GM19452 (cell line): ENCODE measurements around the gene IL13RA2.

Experiments used
- ATAC-seq: cut with Tn5 transposase; IDR thresholded peaks from one replicate; pipeline ENCODE4 v1.9.1; 2021; ENCODE audit not compliant: unreplicated experiment

Gene IL13RA2

DNA sequence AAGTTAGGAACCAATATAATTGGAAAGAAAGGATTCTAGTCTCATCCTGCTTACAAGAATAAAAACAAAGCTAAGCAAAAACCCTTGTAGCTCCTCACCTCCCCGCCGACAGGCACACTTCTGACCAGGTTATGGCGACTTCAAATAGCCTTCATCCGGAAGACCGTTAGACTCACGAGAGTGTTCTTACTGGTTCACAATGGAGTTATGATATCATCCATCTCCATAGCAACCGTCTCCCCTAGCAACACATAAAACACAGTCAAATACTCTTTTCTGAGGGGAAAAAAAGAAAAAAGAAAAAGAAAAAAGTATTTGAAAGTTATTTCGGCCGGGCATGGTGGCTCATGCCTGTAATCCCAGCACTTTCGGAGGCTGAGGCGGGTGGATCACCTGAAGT, at the start of gene IL13RA2:
Gene IL13RA2 (minus strand): TSS at position 162 of the 400 bp plus-strand sequence. CDS start 347 bp downstream, outside the sequence.
- ATAC-seq: no peak

- ATAC-seq: no peak
Measured at GRCh38 chrX:115065304-115065703, 47.9 kb upstream of the IL13RA2 start.

- ATAC-seq: no peak
Measured at GRCh38 chrX:115060013-115060412, 42.6 kb upstream of the IL13RA2 start.

- ATAC-seq: no peak
Measured at GRCh38 chrX:115058276-115058675, 40.9 kb upstream of the IL13RA2 start.

GRCh38 chrX:115054876-115055275, 37.5 kb upstream of the IL13RA2 start:
- ATAC-seq: no peak

DNA sequence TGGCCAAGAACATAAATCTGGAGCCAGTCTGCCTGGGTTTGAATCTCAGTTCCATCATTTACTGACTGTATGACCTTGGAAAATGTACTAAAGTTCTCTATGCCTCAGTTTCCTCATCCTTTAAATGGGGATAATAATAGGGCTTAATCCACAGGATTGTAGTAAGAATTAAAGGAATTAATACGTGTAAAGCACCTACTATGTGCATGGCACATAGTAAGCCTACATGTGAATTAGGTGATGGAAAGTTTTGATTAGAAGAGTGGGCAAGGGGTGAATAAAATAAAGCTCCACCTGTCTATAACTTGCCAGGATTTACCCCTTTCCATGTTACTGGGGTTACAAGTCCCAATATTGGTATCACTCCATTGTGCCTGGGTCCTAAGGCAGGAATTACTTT, 35.8 kb upstream of the IL13RA2 start:
- no peak for ATAC-seq

GRCh38 chrX:115047715-115048114, 30.3 kb upstream of the IL13RA2 start:
- ATAC-seq: no peak

DNA sequence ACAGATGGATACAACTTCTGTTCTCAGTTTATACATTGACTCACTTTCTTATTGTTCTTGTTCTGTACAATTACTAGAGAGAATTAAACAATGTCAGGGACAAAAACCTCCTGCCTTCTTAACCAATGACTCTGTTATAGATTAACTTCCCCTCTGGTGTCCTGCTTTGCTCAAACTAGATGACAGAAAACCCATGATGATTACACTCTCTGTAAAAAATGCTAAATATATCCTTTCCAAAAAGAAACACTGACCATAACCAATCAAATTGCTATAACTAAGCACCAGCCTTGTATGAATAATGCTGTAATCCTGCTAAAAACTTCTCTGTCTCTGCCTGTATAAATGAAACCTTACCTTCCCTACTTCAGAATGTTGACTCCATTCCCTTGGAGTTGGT, 29.8 kb upstream of the IL13RA2 start:
- ATAC-seq: no peak

- ATAC-seq: no peak
Measured at GRCh38 chrX:115040417-115040816, 23.0 kb upstream of the IL13RA2 start.

- ATAC-seq: no peak
Measured at GRCh38 chrX:115038406-115038805, 21.0 kb upstream of the IL13RA2 start.

- no peak for ATAC-seq
Measured at GRCh38 chrX:115036029-115036428, 18.6 kb upstream of the IL13RA2 start.

DNA sequence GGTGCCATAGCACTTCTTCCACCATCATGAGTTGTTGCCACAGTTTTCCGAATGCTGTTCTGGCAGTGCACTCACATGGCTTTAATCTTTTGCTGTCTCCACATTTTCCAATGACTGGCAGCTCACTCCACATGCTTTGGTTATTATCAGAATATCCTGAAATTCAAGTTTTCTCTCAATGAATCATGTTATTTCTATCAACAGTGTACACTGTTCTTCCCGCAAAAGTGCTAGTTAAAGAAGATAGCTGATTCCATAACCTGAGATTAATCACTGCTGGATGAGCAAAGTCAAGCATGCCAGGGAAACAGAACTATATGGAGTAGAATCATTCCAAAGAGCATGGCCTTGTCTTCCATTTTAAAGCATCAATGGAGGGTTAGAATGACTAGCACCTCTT, 14.6 kb upstream of the IL13RA2 start:
- ATAC-seq: no peak

- no peak for ATAC-seq
Measured at GRCh38 chrX:115030625-115031024, 13.2 kb upstream of the IL13RA2 start.

DNA sequence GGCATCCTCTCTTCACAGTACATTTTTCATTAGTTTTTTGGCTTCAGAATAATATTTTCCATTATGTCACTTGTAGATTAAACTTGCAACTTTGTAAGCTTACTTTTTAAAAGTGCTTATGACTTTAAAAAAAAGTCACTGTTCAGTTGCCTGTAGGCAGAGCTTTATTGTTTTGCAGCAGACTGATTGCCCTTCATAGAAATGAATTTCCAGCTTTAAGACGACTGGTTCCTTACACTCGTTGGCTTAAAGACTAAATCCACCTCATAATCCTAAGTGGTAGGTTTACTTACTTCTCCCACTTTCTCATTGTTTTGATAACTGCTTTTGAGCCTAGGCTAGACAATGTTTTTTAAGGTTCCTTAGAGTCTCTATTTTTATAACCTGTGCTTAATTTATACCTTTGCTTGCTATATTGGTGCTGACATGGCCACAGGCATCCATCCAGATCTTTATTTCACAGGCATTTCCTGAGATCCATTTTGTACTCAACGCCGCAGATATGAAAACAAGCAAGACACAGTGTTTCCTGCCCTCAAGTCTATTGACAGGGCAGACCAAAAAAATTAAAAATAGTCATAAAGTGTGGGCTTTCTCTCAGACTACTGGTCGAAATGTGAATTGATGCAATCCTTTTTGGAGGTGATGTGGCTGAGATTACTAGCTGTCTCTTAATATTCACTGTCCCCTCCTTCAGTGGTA, 12.6 kb upstream of the IL13RA2 start:
- no peak for ATAC-seq

DNA sequence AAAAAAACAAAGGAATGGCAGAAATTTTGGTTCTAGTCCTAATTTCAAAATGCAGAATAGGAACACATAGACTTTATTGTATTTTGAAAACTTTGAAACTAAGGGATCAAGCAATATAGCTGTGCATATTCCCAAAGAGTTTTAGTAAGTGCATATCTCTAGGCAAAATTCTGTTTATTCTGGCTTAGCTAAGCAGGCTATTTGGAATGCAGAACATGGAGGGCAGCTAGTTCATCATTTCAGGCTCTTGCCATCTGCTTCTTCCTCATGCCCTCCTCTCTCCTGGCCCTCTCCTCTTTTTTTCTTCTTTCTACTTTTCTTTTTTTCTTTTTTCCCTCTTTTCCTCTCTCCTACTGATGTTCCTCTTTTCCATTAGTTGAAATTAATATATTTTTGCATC, 12.0 kb upstream of the IL13RA2 start:
- ATAC-seq: no peak

DNA sequence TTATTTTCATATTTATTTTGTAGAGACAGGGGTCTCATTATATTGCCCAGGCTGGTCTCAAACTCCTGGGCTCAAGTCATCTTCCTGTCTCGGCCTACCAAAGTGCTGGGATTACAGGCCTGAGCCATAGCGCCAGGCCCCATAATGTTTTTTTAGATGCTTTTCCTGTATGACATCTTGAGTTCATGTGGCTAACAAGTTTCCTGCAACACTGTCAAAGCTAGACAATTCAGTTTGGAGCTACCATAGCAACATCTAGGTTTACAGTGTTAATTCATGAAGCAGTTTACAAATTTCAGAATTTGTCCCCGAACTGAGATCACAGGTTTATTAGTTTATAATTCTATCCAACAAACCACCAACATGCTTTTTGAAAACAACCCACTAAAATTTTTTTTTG, 6.4 kb upstream of the IL13RA2 start:
- ATAC-seq: no peak

GRCh38 chrX:115023139-115023538, 5.7 kb upstream of the IL13RA2 start:
- no peak for ATAC-seq

GRCh38 chrX:115021121-115021520, 3.7 kb upstream of the IL13RA2 start:
- no peak for ATAC-seq

DNA sequence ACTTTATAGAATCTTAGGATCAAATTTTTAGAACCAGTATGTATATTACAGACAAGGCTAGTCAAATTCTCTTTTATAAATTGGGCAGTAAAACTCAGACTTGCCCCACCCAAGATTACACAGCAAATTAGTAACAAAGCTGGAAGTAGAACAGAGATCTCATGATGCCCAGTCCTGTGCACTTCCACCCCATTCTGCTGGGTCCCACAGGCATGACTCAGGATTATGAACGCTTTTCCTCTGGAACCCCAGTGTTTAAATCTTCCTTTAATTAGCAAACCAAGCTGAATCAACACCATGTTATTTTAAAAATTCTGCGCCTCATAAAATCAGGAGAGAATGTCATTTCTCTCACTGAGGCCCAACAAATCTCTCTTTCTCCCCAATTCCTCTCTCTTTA, 1.5 kb upstream of the IL13RA2 start:
- no peak for ATAC-seq

GRCh38 chrX:115018040-115018647, 728 bp upstream of the IL13RA2 start:
- ATAC-seq: no peak

- ATAC-seq: no peak
Measured at GRCh38 chrX:115013705-115014104, 3.7 kb downstream of the IL13RA2 start.

GRCh38 chrX:115011428-115011827, 6.0 kb downstream of the IL13RA2 start:
- no peak for ATAC-seq

DNA sequence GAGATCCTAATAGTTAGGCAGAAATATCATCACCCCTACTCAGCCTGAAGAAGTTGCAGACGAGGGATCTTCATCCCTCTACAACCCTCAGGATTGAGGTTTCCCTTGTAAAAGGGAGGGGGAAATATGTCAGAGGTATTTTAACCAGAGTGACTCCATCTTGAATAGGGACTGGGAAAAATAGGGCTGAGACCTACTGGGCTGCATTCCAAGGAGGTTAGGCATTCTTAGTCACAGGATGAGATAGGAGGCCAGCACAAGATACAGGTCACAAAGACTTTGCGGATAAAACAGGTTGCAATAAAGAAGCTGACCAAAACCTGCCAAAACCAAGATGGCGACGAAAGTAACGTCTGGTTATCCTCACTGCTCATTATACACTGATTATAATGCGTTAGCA, 17.5 kb downstream of the IL13RA2 start:
- ATAC-seq: no peak
